CD4-positive, alpha-beta T cell (primary cell): ENCODE data around the gene MDP1. TPM values are rescaled to one million over a fixed set of nuclear protein-coding genes. Genes with fewer than 3 reads are reported as not detected.

Experiments used
- ATAC-seq: fragments of 200-7000 bp; cut with Tn5 transposase; one replicate; pipeline ENCODE4 v1.10.0; 2022; ENCODE audit warnings: mild to moderate bottlenecking; ENCODE audit not compliant: poor library complexity
- CTCF ChIA-PET: fragments of 350-600 bp; sonication (Branson Sonifier 250); formaldehyde crosslinking; loops from one replicate; lab custom pipeline; 2021; ENCODE audit warnings: antibody characterized with exemption, inconsistent platforms; lab: Charles Lee
- POLR2A ChIA-PET: fragments of 350-600 bp; sonication (Branson Sonifier 250); formaldehyde crosslinking; loops from one replicate; lab custom pipeline; 2021; ENCODE audit warnings: antibody characterized with exemption, inconsistent platforms; lab: Charles Lee
- DNase-seq, 14 experiments: peaks; one replicate each; pipeline ENCODE4 v3.0.0-alpha.2; 2013 to 2020; ENCODE audit warnings: mixed read lengths in 2 of 14
- H3K27ac ChIP-seq, 2 donors: one replicate each; pipeline versions ENCODE4 v1.5.1 to v1.7.0; 2013; ENCODE audit warnings: low read length in 2 of 2, low read depth in 1 of 2, mild to moderate bottlenecking in 1 of 2
- H3K27me3 ChIP-seq, 2 experiments: 1 replicate in 1 of 2; 2 replicates in 1 of 2; pipeline versions ENCODE4 v1.6.1 to v1.7.0; 2013; ENCODE audit warnings: low read length in 2 of 2, control low read depth in 1 of 2, mild to moderate bottlenecking in 1 of 2, moderate library complexity in 1 of 2; ENCODE audit not compliant: insufficient read depth in 2 of 2, control insufficient read depth in 1 of 2
- H3K36me3 ChIP-seq: one replicate; pipeline ENCODE4 v1.6.1; 2013; ENCODE audit warnings: low read length, control low read depth; ENCODE audit not compliant: insufficient read depth
- H3K4me1 ChIP-seq: one replicate; pipeline ENCODE4 v1.6.1; 2013; ENCODE audit warnings: low read length, control low read depth; ENCODE audit not compliant: insufficient read depth
- H3K4me3 ChIP-seq: one replicate; pipeline ENCODE4 v1.5.1; 2013; ENCODE audit warnings: mild to moderate bottlenecking, low read length, moderate library complexity
- H3K9me3 ChIP-seq, 2 experiments: 1 replicate in 1 of 2; 2 replicates in 1 of 2; pipeline versions ENCODE4 v1.6.1 to v1.7.0; 2013; ENCODE audit warnings: low read length in 2 of 2, mild to moderate bottlenecking in 2 of 2, control low read depth in 1 of 2, moderate library complexity in 1 of 2; ENCODE audit not compliant: control insufficient read depth in 1 of 2, insufficient read depth in 1 of 2
- H3K27ac Mint-ChIP-seq: one replicate; pipeline ENCODE4 v1.8.0; 2020; ENCODE audit warnings: mixed read lengths
- H3K27me3 Mint-ChIP-seq: one replicate; pipeline ENCODE4 v1.8.0; 2021; ENCODE audit warnings: mixed read lengths
- H3K36me3 Mint-ChIP-seq: one replicate; pipeline ENCODE4 v1.8.0; 2021; ENCODE audit warnings: low read depth, mixed read lengths
- H3K4me1 Mint-ChIP-seq: one replicate; pipeline ENCODE4 v1.8.0; 2021; ENCODE audit warnings: low read depth, mixed read lengths
- H3K4me3 Mint-ChIP-seq: one replicate; pipeline ENCODE4 v1.8.0; 2020; ENCODE audit warnings: mild to moderate bottlenecking, mixed read lengths
- H3K9me3 Mint-ChIP-seq: one replicate; pipeline ENCODE4 v1.8.0; 2020; ENCODE audit warnings: mixed read lengths
- intact Hi-C, 2 experiments: fragments of 100-400 bp; cut with DNase I in 1 of 2; cut with micrococcal nuclease in 1 of 2; formaldehyde crosslinking; loops; one replicate each; pipeline versions ENCODE4 v1.15.1 to v1.9.0; 2023 to 2025; cut with DNase I, micrococcal nuclease
- total RNA-seq, 174 experiments: library from RNA in 2 of 174; stranded (reverse) in 2 of 174; gene quantifications; one replicate each; pipeline ENCODE4 v1.2.3 and lab custom pipeline; 2021 to 2026
- TF ChIP-seq, protein P1 (sequence below): fragments of 200-600 bp; IDR thresholded peaks from one replicate; pipeline ENCODE4 v1.8.0; 2022; ENCODE audit warnings: antibody characterized with exemption, mild to moderate bottlenecking

The MDP1 gene
- total RNA-seq, 2 experiments from 2014 or later: 3.2 to 3.7 TPM

DNA sequence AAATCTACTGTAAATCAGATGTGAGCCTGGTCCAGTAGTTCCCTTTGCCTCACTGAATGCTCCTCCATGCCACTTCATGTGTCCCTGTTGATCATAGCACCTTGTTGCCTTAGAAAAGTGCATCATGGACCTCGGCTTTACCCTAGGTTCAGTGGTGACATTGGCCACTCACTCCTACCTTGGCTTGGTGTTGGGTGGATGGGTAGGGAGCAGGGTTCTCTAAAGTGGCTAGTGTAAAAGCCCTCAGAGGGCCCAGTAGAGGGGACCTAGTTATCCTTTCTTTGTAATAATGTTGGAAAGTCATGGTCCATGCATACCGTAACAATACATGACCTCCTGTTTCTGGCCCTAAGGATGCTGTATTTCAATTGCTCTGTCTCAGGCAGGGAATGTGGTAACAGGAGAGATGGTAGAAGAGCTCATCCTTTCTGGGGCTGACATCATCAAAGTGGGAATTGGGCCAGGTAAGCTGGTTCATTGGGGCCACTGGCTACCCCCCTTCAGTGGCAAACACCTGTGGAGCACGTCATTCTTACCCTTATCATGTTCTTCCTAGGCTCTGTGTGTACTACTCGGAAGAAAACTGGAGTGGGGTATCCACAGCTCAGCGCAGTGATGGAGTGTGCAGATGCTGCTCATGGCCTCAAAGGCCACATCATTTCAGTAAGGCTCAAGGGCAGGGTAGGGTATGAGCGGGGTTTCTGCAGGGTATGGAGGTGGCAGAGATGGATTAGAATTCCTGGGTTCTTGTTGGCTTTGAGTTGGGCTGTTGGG lies 21.0 kb upstream of the MDP1 start:
- no peaks in the 10 kb centered on the region for H3K9me3 Mint-ChIP-seq
- Histone ChIP-seq H3K4me3 (no peak overlapping the region), H3K9me3 (no peaks in the 10 kb centered on the region), H3K4me1 (peaks cover 55% of the 10 kb centered on the region), H3K27me3 (no peaks in the 10 kb centered on the region), H3K36me3 (peaks cover 74% of the 10 kb centered on the region), H3K27ac (no peak overlapping the region)
- peaks cover 91% of the 10 kb centered on the region for H3K36me3 Mint-ChIP-seq
- peak overlapping the region; percentile 93 for H3K27ac Mint-ChIP-seq
- ChIA-PET POLR2A (interaction anchor here (0.6 to 2.6 kb wide), 7 partner anchors 20 to 95 kb away, joined by 3 to 11 read pairs (median 3); partner anchors contain the start of genes EMC9, MDP1, RABGGTA and TM9SF1), CTCF (interaction anchor here (3.3 kb wide), 1 partner anchor 21 kb away, joined by 14 read pairs; the partner anchor contains the start of gene MDP1)
- peaks cover 87% of the 10 kb centered on the region for H3K4me1 Mint-ChIP-seq
- DNase-seq (no peak), ATAC-seq (no peak)
- TF ChIP-seq, protein P1, sequence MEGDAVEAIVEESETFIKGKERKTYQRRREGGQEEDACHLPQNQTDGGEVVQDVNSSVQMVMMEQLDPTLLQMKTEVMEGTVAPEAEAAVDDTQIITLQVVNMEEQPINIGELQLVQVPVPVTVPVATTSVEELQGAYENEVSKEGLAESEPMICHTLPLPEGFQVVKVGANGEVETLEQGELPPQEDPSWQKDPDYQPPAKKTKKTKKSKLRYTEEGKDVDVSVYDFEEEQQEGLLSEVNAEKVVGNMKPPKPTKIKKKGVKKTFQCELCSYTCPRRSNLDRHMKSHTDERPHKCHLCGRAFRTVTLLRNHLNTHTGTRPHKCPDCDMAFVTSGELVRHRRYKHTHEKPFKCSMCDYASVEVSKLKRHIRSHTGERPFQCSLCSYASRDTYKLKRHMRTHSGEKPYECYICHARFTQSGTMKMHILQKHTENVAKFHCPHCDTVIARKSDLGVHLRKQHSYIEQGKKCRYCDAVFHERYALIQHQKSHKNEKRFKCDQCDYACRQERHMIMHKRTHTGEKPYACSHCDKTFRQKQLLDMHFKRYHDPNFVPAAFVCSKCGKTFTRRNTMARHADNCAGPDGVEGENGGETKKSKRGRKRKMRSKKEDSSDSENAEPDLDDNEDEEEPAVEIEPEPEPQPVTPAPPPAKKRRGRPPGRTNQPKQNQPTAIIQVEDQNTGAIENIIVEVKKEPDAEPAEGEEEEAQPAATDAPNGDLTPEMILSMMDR: no peak
- H3K27me3 Mint-ChIP-seq: no peaks in the 10 kb centered on the region
- intact Hi-C loops: no loop called here
- peak overlapping the region; percentile 32 for H3K4me3 Mint-ChIP-seq

DNA sequence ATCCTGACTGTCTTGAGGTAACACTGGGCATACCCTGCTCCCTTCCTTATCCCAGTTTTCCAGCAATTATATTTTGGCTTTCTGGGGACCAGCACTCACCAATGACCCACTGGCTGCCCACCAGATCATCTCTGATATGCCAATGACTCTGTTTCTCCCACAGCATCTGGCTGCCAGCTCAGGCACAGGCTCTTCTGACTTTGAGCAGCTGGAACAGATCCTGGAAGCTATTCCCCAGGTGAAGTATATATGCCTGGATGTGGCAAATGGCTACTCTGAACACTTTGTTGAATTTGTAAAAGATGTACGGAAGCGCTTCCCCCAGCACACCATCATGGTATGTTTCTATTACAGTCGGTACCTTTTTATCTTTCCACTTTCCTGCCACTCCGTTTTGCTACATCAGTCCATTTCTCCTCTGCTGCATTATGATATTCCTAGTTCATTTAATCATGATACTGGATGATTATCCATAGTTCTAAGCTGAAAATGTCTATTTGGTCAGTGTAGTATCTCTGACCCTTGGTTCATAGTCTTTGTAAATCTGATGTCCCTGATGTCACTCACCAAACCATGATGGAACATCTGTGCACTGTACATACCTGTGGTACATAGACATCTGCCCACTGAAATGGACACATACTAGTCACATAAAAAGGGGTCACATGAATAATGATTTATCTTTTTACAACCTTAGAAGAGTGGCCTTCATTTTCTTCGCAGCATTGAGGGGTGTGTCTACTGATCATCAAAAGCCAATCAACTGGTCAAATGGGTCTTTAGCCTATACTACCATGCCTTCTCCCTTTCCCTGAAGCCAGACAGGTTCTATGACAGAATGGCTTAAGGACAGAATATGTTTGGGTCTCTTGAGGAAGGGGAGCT lies 20.2 kb upstream of the MDP1 start:
- H3K36me3 ChIP-seq: peaks cover 72% of the 10 kb centered on the region
- H3K27ac ChIP-seq: no peak overlapping the region
- ChIA-PET POLR2A (interaction anchor here (0.6 to 2.6 kb wide), 5 partner anchors 7 to 74 kb away, joined by 3 to 11 read pairs (median 3); partner anchors contain the start of genes IPO4, MDP1 and RABGGTA), CTCF (interaction anchor here (2.0 to 3.3 kb wide), 4 partner anchors 20 to 97 kb away, joined by 7 to 14 read pairs (median 10); partner anchors contain the start of genes IRF9 and MDP1)
- H3K4me1 ChIP-seq: peaks cover 55% of the 10 kb centered on the region
- DNase-seq (no peak), ATAC-seq (no peak)
- H3K4me3 ChIP-seq: no peak overlapping the region
- H3K4me3 Mint-ChIP-seq: peak overlapping the region; percentile 40
- no peaks in the 10 kb centered on the region for H3K27me3 Mint-ChIP-seq
- peak overlapping the region; percentile 93 for H3K27ac Mint-ChIP-seq
- H3K9me3 Mint-ChIP-seq: no peaks in the 10 kb centered on the region
- H3K9me3 ChIP-seq: no peaks in the 10 kb centered on the region
- TF ChIP-seq, protein P1: no peak
- peaks cover 91% of the 10 kb centered on the region for H3K4me1 Mint-ChIP-seq
- intact Hi-C loops: no loop called here
- H3K27me3 ChIP-seq: no peaks in the 10 kb centered on the region
- H3K36me3 Mint-ChIP-seq: peaks cover 95% of the 10 kb centered on the region
